HEK293T (cell line): ENCODE measurements around the gene KCNJ4.
"Not testable (repeated sequence)": the region's sequence is repeated elsewhere in the genome, so short reads cannot be mapped to it uniquely, and the experiment has no call there.

Source experiments
- CTCF ChIA-PET: fragments of 350-600 bp; formaldehyde crosslinking; extraction: SDS; loops from one replicate; lab custom pipeline; 2021; ENCODE audit warnings: antibody characterized with exemption, inconsistent platforms; lab: Yijun Ruan, JAX
- POLR2A ChIA-PET: fragments of 350-600 bp; formaldehyde crosslinking; extraction: SDS; loops from one replicate; lab custom pipeline; 2020; ENCODE audit warnings: antibody characterized with exemption, inconsistent platforms; lab: Yijun Ruan, JAX
- DNase-seq: peaks from one replicate; pipeline ENCODE4 v3.0.0; 2012; ENCODE audit warnings: mixed read lengths; ENCODE audit errors: extremely low spot score
- ARNT ChIP-seq: fragments of 450-650 bp; IDR thresholded peaks from 2 replicates; pipeline ENCODE4 v1.6.1; 2017; ENCODE audit warnings: mild to moderate bottlenecking
- BHLHE40 ChIP-seq: fragments of 450-650 bp; IDR thresholded peaks from 2 replicates; pipeline ENCODE4 v1.6.1; 2016; ENCODE audit warnings: mild to moderate bottlenecking, moderate library complexity, borderline replicate concordance
- CTBP1 ChIP-seq: fragments of 450-650 bp; IDR thresholded peaks from 2 replicates; pipeline ENCODE4 v1.6.1; 2016; ENCODE audit warnings: borderline replicate concordance
- ELF4 ChIP-seq: fragments of 450-650 bp; IDR thresholded peaks from 2 replicates; pipeline ENCODE4 v1.6.1; 2017; ENCODE audit warnings: antibody characterized with exemption
- FOXA1 ChIP-seq: fragments of 450-650 bp; IDR thresholded peaks from 2 replicates; pipeline ENCODE4 v1.6.1; 2016; ENCODE audit warnings: mild to moderate bottlenecking
- FOXK2 ChIP-seq: fragments of 450-650 bp; IDR thresholded peaks from 2 replicates; pipeline ENCODE4 v1.6.1; 2016; ENCODE audit warnings: mild to moderate bottlenecking
- FOXM1 ChIP-seq: fragments of 450-650 bp; IDR thresholded peaks from 2 replicates; pipeline ENCODE4 v1.6.1; 2017; ENCODE audit warnings: mild to moderate bottlenecking, borderline replicate concordance
- HDGF ChIP-seq: fragments of 450-650 bp; IDR thresholded peaks from 2 replicates; pipeline ENCODE4 v1.6.1; 2017; ENCODE audit warnings: antibody characterized with exemption, borderline replicate concordance
- L3MBTL2 ChIP-seq: fragments of 450-650 bp; conservative IDR thresholded peaks from 2 replicates; pipeline ENCODE4 v1.6.1; 2016; ENCODE audit warnings: mild to moderate bottlenecking
- LEF1 ChIP-seq: fragments of 450-650 bp; IDR thresholded peaks from 2 replicates; pipeline ENCODE4 v1.6.1; 2017; ENCODE audit warnings: mild to moderate bottlenecking, borderline replicate concordance
- NFRKB ChIP-seq: fragments of 450-650 bp; IDR thresholded peaks from 2 replicates; pipeline ENCODE4 v1.6.1; 2016; ENCODE audit warnings: mild to moderate bottlenecking, moderate library complexity
- PKNOX1 ChIP-seq: fragments of 450-650 bp; IDR thresholded peaks from 2 replicates; pipeline ENCODE4 v1.6.1; 2016
- SP1 ChIP-seq: fragments of 450-650 bp; IDR thresholded peaks from 2 replicates; pipeline ENCODE4 v1.6.1; 2017
- SUZ12 ChIP-seq: fragments of 450-650 bp; IDR thresholded peaks from 2 replicates; pipeline ENCODE4 v1.6.1; 2016; ENCODE audit warnings: mild to moderate bottlenecking
- TARDBP ChIP-seq: fragments of 450-650 bp; IDR thresholded peaks from 2 replicates; pipeline ENCODE4 v1.6.1; 2016
- ZNF384 ChIP-seq: fragments of 450-650 bp; IDR thresholded peaks from 2 replicates; pipeline ENCODE4 v1.6.1; 2016

KCNJ4 gene

GRCh38 chr22:38413085-38414008, 41.7 kb downstream of the KCNJ4 start:
- DNase-seq = no peak
- ChIA-PET CTCF (interaction anchor here (0.7 to 2.2 kb wide), 4 partner anchors 9 to 35 kb away, joined by 3 to 10 read pairs (median 4); no protein-coding TSS in a partner anchor), POLR2A (interaction anchor here (1.4 kb wide), 1 partner anchor 15 kb away, joined by 4 read pairs; no protein-coding TSS in a partner anchor)
- no peak for TF ChIP-seq BHLHE40
- no peak for TF ChIP-seq LEF1
- TF ChIP-seq SP1 = no peak
- no peak for TF ChIP-seq NFRKB
- no peak for TF ChIP-seq FOXK2
- TF ChIP-seq PKNOX1 = no peak
- TF ChIP-seq SUZ12 = no peak
- TF ChIP-seq L3MBTL2 = no peak

DNA sequence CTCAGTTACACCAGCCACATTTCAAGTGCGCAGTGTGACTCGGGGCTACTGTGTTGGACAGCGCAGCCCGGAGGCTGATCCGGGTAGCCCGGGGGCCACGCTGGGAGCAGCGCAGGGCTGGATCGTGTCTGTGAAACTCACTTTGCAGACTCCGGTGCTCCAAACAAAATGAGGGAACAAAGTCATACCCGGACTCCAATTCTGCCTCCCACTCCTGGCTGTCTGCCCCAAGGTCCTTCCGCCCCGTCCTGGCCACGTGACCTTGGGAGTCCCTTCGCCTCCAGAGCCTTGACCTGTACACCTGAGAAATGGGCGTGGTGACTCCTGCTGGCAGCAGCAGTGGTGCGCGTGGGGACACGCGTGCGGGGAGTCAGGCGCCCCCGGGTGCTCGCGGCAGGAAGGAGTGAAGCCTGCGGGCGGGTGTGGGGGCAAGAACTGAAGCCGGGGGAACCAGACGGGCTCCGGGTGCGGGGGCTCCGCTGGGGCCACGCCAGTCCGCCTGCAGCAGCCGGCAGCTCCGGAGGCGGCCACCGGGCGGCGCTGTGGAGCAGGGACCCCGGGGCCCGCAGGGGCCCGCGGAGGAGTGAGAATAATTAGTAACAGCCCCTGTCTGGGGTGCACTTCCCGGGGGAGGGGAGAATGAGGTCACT, 42.4 kb downstream of the KCNJ4 start:
- ChIA-PET POLR2A (interaction anchor here (1.4 kb wide), 1 partner anchor 14 kb away, joined by 4 read pairs; no protein-coding TSS in a partner anchor), CTCF (interaction anchor here (0.6 to 2.2 kb wide), 4 partner anchors 10 to 23 kb away, joined by 3 to 10 read pairs (median 3); no protein-coding TSS in a partner anchor)
- DNase-seq = peak; percentile 94
- TF ChIP-seq FOXK2 (no peak), HDGF (peak; percentile 55; the same call in 1 of the 2 replicates), LEF1 (no peak), FOXM1 (peak; percentile 76), ZNF384 (no peak), ELF4 (no peak), L3MBTL2 (no peak), PKNOX1 (no peak), CTBP1 (no peak), NFRKB (no peak), SP1 (no peak), ARNT (0 out of 2 replicates have a peak, but pooled peaks have one; percentile 2), FOXA1 (no peak), SUZ12 (no peak), TARDBP (no peak), BHLHE40 (no peak)

DNA sequence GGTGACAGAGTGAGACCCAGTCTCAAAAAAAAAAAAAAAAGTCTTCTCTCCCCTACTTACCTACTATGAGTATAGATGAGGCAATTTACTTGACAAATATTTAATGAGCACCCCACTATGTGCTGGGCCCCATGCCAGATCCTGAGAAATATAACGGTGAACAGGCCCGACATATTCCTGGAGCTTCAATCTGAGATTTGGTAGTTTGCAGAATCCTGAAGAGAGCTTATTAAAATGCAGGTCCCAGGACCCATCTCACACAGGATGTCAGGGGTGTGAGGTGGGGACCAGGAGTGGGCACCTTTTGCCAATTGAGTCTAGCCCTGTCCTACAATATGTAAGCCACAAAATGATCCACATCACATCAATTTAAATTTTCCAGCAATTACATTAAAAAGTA, 44.0 kb downstream of the KCNJ4 start:
- ChIA-PET POLR2A (no interaction called here), CTCF (interaction anchor here (0.7 to 0.9 kb wide), 2 partner anchors 10 to 105 kb away, joined by 3 read pairs; no protein-coding TSS in a partner anchor)
- DNase-seq = no peak
- no peak for TF ChIP-seq LEF1
- TF ChIP-seq SP1 = no peak
- TF ChIP-seq ARNT = no peak
- TF ChIP-seq PKNOX1 = no peak
- TF ChIP-seq FOXK2 = no peak
- no peak for TF ChIP-seq L3MBTL2
- TF ChIP-seq BHLHE40 = no peak
- TF ChIP-seq FOXM1 = no peak
- no peak for TF ChIP-seq HDGF

- CTCF ChIA-PET = not testable (repeated sequence)
Observed at GRCh38 chr22:38409916-38410315, 45.1 kb downstream of the KCNJ4 start.

DNA sequence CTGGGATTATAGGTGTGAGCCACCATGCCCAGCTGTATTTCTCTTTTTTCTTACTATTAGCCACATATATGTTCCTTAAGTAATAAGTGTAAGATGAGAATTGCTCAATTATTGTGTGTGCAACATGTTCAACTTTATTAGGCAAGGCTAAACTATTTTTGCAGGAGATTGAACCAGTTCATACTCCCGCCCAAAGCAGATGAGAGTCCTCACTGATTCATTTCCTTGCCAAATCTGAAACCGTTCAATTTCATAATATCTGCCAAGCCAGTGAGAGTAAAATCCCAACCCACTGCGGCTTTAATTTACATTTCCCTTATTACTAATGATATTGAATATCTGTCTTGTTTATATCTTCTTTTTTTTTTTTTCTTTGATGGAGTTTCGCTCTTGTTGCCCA, 48.4 kb downstream of the KCNJ4 start:
- POLR2A ChIA-PET = no interaction called here

More at GRCh38 chr22:38409916-38410315, 45.1 kb downstream of the KCNJ4 start:
- POLR2A ChIA-PET, DNase-seq: not testable (repeated sequence)

DNA sequence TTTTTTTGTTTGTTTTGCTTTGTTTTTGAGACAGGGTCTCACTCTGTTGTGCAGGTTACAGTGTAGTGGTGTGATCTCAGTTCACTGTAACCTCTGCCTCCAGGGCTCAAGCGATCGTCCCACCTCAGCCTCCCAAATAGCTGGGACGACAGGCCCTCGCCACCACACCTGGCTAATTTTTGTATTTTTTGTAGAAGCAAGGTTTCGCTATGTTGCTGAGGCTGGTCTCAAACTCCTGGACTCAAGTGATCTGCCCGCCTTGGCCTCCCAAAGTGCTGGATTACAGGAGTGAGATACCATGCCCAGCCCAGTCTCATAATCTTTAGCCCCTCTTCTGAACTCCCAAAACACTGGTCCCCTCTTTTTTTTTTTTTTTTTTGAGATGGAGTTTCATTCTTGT, 50.6 kb downstream of the KCNJ4 start:
- DNase-seq = no peak
- ChIA-PET POLR2A (interaction anchor here (0.6 kb wide), 1 partner anchor 16 kb away, joined by 5 read pairs; no protein-coding TSS in a partner anchor), CTCF (no interaction called here)
- TF ChIP-seq SP1 (no peak), HDGF (no peak), FOXK2 (no peak), L3MBTL2 (no peak)

More for the DNA sequence above, 48.4 kb downstream of the KCNJ4 start:
- TF ChIP-seq NFRKB = no peak
- no peak for TF ChIP-seq FOXM1
- no peak for TF ChIP-seq LEF1
- TF ChIP-seq TARDBP = no peak
- TF ChIP-seq FOXA1 = no peak
- no peak for TF ChIP-seq L3MBTL2
- no peak for DNase-seq
- CTCF ChIA-PET = no interaction called here
